ENCODE data around the gene ATP13A3.

The ATP13A3 gene

GRCh38 chr3:194354315-194354714, 132.5 kb downstream of the ATP13A3 start:
- Histone ChIP-seq H3K27me3 (ENCODE audit: low read depth, low read length) (no peaks in the 10 kb centered on the region; the same call in 1 of the 2 replicates), H3K27ac (ENCODE audit: low read length) (no peak overlapping the region), H3K36me3 (replicated peaks; ENCODE audit: low read depth, low read length) (no peaks in the 10 kb centered on the region), H3K4me1 (ENCODE audit: low read length) (no peaks in the 10 kb centered on the region), H2AFZ (ENCODE audit: low read depth, low read length) (no peak overlapping the region), H3K9me3 (ENCODE audit: insufficient read depth, low read length) (no peaks in the 10 kb centered on the region), H3K4me2 (ENCODE audit: low read length) (no peak overlapping the region), H3K9ac (ENCODE audit: low read length) (no peak overlapping the region), H4K20me1 (ENCODE audit: insufficient read depth, low read length) (no peaks in the 10 kb centered on the region), H3K79me2 (ENCODE audit: low read length) (no peaks in the 10 kb centered on the region), H3K4me3 (ENCODE audit: low read length) (no peak overlapping the region)
- no peak for TF ChIP-seq CTCF (IDR thresholded peaks at IDR 0.05; ENCODE audit: low read depth, low read length)
- TF ChIP-seq EZH2phosphoT487 (IDR thresholded peaks at IDR 0.05; ENCODE audit: low read depth), result no peak

Data from OCI-LY3 (cell line).